Measurements from ENCODE around the gene BTG1.
"Not testable (repeated sequence)": the region's sequence is repeated elsewhere in the genome, so short reads cannot be mapped to it uniquely, and the experiment has no call there.

Gene BTG1

GRCh38 chr12:92098594-92099380 is 46.9 kb downstream of the BTG1 start:
- DNase-seq (ENCODE audit: low spot score), result no peak

GRCh38 chr12:92096346-92097136 is 49.1 kb downstream of the BTG1 start:
- DNase-seq (ENCODE audit: low spot score), result no peak

GRCh38 chr12:92094751-92095161 is 50.9 kb downstream of the BTG1 start:
- no peak for DNase-seq (ENCODE audit: low spot score)

- DNase-seq (ENCODE audit: low spot score), result not testable (repeated sequence)
Measured at GRCh38 chr12:92094301-92094700, 51.3 kb downstream of the BTG1 start.
